Left lung (tissue), 10 donors: ENCODE results near the gene TMOD4. TPM values are rescaled to one million over a fixed set of nuclear protein-coding genes. Genes with fewer than 3 reads are reported as not detected.

Source experiments
- ATAC-seq: fragments of 200-7000 bp; cut with Tn5 transposase; one replicate; pipeline ENCODE4 v1.9.1; 2020; ENCODE audit warnings: moderate library complexity
- DNase-seq, 4 donors: peaks; one replicate each; pipeline ENCODE4 v3.0.0-alpha.2; 2013 to 2020
- H3K27ac ChIP-seq, 2 donors: fragments of 200-600 bp; sonication (generic) in 1 of 2; one replicate each; pipeline versions ENCODE4 v1.5.0 to v1.8.0; 2020 to 2021
- H3K27me3 ChIP-seq, 2 donors: fragments of 200-600 bp; sonication (generic) in 1 of 2; one replicate each; pipeline versions ENCODE4 v1.5.0 to v1.8.0; 2020 to 2021
- H3K36me3 ChIP-seq, 2 donors: fragments of 200-600 bp; sonication (generic) in 1 of 2; one replicate each; pipeline versions ENCODE4 v1.5.0 to v1.8.0; 2020 to 2021
- H3K4me1 ChIP-seq, 2 donors: fragments of 200-600 bp; one replicate each; pipeline ENCODE4 v1.8.0; 2021
- H3K4me3 ChIP-seq, 2 donors: fragments of 200-600 bp; sonication (generic) in 1 of 2; one replicate each; pipeline versions ENCODE4 v1.5.0 to v1.8.0; 2020 to 2021; ENCODE audit warnings: mild to moderate bottlenecking in 1 of 2
- H3K9me3 ChIP-seq, 2 donors: fragments of 200-600 bp; sonication (generic) in 1 of 2; one replicate each; pipeline versions ENCODE4 v1.5.0 to v1.8.0; 2020 to 2021
- intact Hi-C, 2 donors: fragments of 100-400 bp; cut with DNase I; formaldehyde crosslinking; loops; one replicate each; pipeline versions ENCODE4 v1.11.2 to v1.14.2; 2022
- polyA plus RNA-seq, 6 donors: library from polyadenylated mRNA; unstranded; fragments of 120-200 nt; gene quantifications; one replicate each; pipeline ENCODE4 v1.2.1, GENCODE V29; 2013; ENCODE audit not compliant: insufficient read length in 6 of 6
- total RNA-seq, 2 donors: library from RNA; stranded (reverse); fragmentation: NEBNext Ultra II Directional; extraction: Animal tissue kit (Norgen Biotek cat#: 25700); gene quantifications; one replicate each; pipeline ENCODE4 v1.2.1, GENCODE V29; 2021
- TF ChIP-seq, protein P1 (sequence below), 2 donors: fragments of 200-600 bp; sonication (generic) in 1 of 2; IDR thresholded peaks; one replicate each; pipeline versions ENCODE4 v1.5.0 to v1.8.0; 2021; ENCODE audit warnings: antibody characterized with exemption in 2 of 2
- donor health status: DM: no; HTN: yes; CAD: no.
- donor health status: DM: no; HTN: no; CAD: no.

The TMOD4 gene
- total and polyA plus RNA-seq, 8 donors = 0.97 to 2.4 (median 1.5) TPM; not detected in 1

DNA sequence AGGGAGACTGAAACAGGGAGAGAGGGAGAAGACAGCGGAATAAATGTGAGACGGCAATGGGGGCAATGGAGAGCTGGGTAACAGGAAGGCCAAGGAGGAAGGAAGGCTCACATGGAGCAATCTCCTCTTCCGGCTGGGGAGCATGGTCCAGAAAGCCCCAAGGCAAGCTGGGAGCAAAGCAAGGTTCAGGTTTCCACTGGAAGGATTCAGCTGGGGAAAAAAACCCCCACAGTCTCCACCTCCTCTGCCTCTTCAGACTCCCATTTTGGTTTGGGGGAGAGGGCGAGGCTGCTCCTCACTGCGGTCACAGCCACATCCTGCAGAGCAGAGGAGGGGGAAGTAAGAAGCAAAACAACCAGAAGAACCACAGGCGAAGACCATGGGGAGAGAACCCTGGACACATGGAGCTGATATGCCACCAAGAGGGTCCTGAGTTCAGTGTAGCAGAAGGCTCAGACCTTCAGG, 18.7 kb downstream of the TMOD4 start:
- intact Hi-C loops = loop anchor here in 1 of 2 donors (5.0 kb wide), 1 partner anchor 55 kb away; no protein-coding TSS in a partner anchor
- Histone ChIP-seq H3K36me3 (peaks cover 0 to 29% of the 10 kb centered on the region in 2 donors), H3K4me3 (peak overlapping the region; percentile 22 to 57), H3K27me3 (no peaks in the 10 kb centered on the region), H3K4me1 (peaks cover 0 to 42% of the 10 kb centered on the region in 2 donors), H3K9me3 (no peaks in the 10 kb centered on the region), H3K27ac (peak overlapping the region; percentile 62 to 93)
- ATAC-seq = peak; percentile 50
- DNase-seq = no peak
- TF ChIP-seq, protein P1, sequence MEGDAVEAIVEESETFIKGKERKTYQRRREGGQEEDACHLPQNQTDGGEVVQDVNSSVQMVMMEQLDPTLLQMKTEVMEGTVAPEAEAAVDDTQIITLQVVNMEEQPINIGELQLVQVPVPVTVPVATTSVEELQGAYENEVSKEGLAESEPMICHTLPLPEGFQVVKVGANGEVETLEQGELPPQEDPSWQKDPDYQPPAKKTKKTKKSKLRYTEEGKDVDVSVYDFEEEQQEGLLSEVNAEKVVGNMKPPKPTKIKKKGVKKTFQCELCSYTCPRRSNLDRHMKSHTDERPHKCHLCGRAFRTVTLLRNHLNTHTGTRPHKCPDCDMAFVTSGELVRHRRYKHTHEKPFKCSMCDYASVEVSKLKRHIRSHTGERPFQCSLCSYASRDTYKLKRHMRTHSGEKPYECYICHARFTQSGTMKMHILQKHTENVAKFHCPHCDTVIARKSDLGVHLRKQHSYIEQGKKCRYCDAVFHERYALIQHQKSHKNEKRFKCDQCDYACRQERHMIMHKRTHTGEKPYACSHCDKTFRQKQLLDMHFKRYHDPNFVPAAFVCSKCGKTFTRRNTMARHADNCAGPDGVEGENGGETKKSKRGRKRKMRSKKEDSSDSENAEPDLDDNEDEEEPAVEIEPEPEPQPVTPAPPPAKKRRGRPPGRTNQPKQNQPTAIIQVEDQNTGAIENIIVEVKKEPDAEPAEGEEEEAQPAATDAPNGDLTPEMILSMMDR (IDR thresholded peaks at IDR 0.05) = no peak

DNA sequence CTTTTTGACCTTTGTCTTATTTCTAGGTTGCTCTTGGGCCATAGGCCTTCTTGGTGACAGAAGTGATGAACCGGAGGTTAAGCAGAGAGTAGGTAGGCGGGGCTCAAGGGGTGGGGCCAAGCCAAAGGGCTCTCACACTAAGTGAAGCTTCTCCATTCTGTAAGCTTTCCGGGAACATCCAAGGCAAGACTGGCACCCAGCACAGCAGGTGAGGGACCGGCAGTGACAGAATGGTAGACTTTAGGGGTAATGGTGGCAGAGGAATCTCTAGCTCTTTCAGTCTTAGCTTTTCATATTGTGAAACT, 19.3 kb downstream of the TMOD4 start, which contains the start of gene TNFAIP8L2:
Gene TNFAIP8L2, plus strand, starts transcription at position 135 of the 305 bp plus-strand sequence. CDS start 2,049 bp downstream, outside the sequence.
- peak; percentile 81 for ATAC-seq
- intact Hi-C loops = loop anchor here in 1 of 2 donors (5.0 kb wide), 1 partner anchor 54 kb away; no protein-coding TSS in a partner anchor
- TF ChIP-seq, protein P1 (IDR thresholded peaks at IDR 0.05) = no peak
- Histone ChIP-seq H3K4me1 (peaks cover 0 to 42% of the 10 kb centered on the region in 2 donors), H3K27ac (peak within 1 kb of the TSS; percentile 62 to 93), H3K4me3 (peak within 1 kb of the TSS; percentile 22 to 57), H3K27me3 (no peaks in the 10 kb centered on the region), H3K9me3 (no peaks in the 10 kb centered on the region), H3K36me3 (peaks cover 0 to 26% of the 10 kb centered on the region in 2 donors)
- DNase-seq = peak in 2 of 4 donors; percentile 75 to 89

DNA sequence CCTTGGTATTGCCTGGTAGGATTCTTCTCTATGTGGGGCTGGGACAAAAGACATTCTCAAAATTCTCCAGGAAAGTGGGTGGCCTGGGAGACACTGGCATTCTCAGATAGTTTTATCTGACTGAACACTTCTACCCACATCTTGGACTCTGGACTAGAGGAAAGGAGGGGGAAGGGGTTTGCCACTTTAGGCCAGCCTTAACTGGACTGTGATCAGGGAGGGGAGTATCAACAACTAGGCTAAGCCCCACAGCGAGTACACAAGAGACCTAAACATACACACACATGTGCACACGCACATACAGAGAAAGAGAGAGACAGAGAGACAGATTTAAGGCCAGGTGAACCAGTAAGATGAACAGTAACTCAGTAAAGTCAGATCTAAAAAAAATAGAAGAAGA, 28.1 kb downstream of the TMOD4 start:
- ATAC-seq = no peak
- H3K27ac ChIP-seq = peak overlapping the region in 1 of 2 donors; percentile 53
- H3K4me1 ChIP-seq = peaks cover 8 to 30% of the 10 kb centered on the region in 2 donors
- TF ChIP-seq, protein P1 (IDR thresholded peaks at IDR 0.05) = no peak
- H3K27me3 ChIP-seq = peaks cover 0 to 17% of the 10 kb centered on the region in 2 donors
- H3K36me3 ChIP-seq = no peaks in the 10 kb centered on the region
- no peak for DNase-seq
- intact Hi-C loops = no loop called here
- H3K9me3 ChIP-seq = no peaks in the 10 kb centered on the region
- no peak overlapping the region for H3K4me3 ChIP-seq

DNA sequence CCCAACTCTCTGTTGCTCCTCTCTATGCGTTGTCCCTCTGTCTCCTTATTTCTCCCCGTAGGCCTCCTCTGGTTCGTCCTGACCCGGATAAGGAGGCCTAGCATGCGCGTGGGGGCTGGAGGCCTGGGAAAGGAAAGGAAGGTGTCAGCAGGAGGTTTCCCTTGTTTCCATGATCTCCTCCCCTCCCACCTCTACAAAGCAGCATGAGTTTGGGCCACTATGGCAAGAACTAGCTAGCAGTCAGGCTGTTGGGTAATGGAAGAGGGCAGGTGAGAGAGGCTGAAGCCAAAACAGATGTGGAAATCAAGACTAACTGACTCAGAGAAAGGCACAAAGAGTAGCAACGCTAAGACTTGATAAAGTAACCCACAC, 28.7 kb downstream of the TMOD4 start:
- H3K4me3 ChIP-seq = peak overlapping the region; percentile 79 to 81
- peaks cover 8 to 30% of the 10 kb centered on the region in 2 donors for H3K4me1 ChIP-seq
- H3K27ac ChIP-seq = peak overlapping the region; percentile 53 to 64
- intact Hi-C loops = no loop called here
- ATAC-seq (no peak), DNase-seq (no peak)
- H3K36me3 ChIP-seq = no peaks in the 10 kb centered on the region
- no peaks in the 10 kb centered on the region for H3K9me3 ChIP-seq
- H3K27me3 ChIP-seq = peaks cover 0 to 17% of the 10 kb centered on the region in 2 donors
- TF ChIP-seq, protein P1 (IDR thresholded peaks at IDR 0.05) = no peak

GRCh38 chr1:151146412-151147131, 29.2 kb downstream of the TMOD4 start, which contains the start of gene SEMA6C:
SEMA6C (minus strand) TSS chr1:151146631; CDS start chr1:151142621, 4,010 bp downstream.
- no peaks in the 10 kb centered on the region for H3K36me3 ChIP-seq
- TF ChIP-seq, protein P1 (IDR thresholded peaks at IDR 0.05) = no peak
- peaks cover 0 to 17% of the 10 kb centered on the region in 2 donors for H3K27me3 ChIP-seq
- DNase-seq (peak; percentile 91 to 99 (median 96)), ATAC-seq (peak; percentile 99)
- H3K27ac ChIP-seq = peak within 1 kb of the TSS; percentile 53 to 64
- H3K4me3 ChIP-seq = peak within 1 kb of the TSS; percentile 79 to 81
- H3K4me1 ChIP-seq = peaks cover 8 to 30% of the 10 kb centered on the region in 2 donors
- intact Hi-C loops = no loop called here
- no peaks in the 10 kb centered on the region for H3K9me3 ChIP-seq
